ENCODE data around the gene TOP1.

- no peak for TF ChIP-seq CTCF (conservative IDR thresholded peaks at IDR 0.05; ENCODE audit: low read depth, low read length)
- no peak for TF ChIP-seq POLR2A (IDR thresholded peaks at IDR 0.05; ENCODE audit: low read depth, low read length)
- no peak for TF ChIP-seq MXI1 (IDR thresholded peaks at IDR 0.05; ENCODE audit: borderline replicate concordance, low read depth, low read length)
- TF ChIP-seq RFX5 (IDR thresholded peaks at IDR 0.05; ENCODE audit: low read depth, low read length) = no peak
- TF ChIP-seq SMC3 (IDR thresholded peaks at IDR 0.05; ENCODE audit: low read depth, low read length) = no peak
- TF ChIP-seq MAZ (IDR thresholded peaks at IDR 0.05; ENCODE audit: borderline replicate concordance, low read depth, low read length) = no peak
Measured at GRCh38 chr20:41064377-41064776, 35.8 kb downstream of the TOP1 start.
